Activated CD4-positive, alpha-beta T cell treated with anti-CD3 and anti-CD28 coated beads, Interleukin-10, Interleukin-2, amounts not matched to agents 100 ng/mL and 50 ng/mL, durations not matched to agents 16 hours and 8 hours (primary cell): ENCODE measurements around the gene SUSD6.

Source experiments
- DNase-seq: peaks from one replicate; pipeline ENCODE4 v3.0.0-alpha.2; 2020

The SUSD6 gene

GRCh38 chr14:69652942-69653684 is 41.7 kb downstream of the SUSD6 start:
- no peak for DNase-seq

- no peak for DNase-seq
These were observed 42.7 kb downstream of the SUSD6 start for GRCh38 chr14:69654116-69654515.

- no peak for DNase-seq
These were observed 46.6 kb downstream of the SUSD6 start for GRCh38 chr14:69657950-69658355.

DNA sequence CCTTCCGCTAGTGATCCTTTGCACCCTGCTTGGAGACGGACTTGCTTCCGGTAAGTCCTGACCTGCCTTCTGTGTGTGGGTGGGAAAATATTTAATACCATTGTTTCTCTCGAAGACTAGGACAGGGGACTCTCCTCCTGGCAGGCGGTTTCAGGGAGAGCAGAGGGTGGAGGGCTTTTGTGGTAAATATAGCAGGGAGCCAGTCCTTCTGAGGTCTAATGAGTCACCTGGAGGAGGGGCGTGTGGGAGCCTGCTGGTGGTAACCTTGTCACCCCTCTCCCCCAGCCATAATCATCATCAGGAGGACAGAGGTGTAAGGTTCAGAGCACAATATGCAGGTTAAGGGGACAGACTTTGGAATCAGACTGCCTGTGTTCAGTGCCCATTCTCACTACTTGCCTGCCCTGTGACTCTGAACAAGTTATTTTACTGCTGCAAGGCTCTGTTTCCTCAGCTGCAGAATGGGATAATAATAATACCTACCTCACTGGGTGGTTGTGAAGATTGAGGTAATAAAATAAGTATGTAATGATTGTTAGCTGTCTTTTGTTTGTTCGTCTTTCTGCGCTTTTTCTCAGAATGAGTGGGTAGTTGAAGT is 47.4 kb downstream of the SUSD6 start:
- DNase-seq: peak; percentile 82

- peak; percentile 86 for DNase-seq
These were observed 49.2 kb downstream of the SUSD6 start for GRCh38 chr14:69660344-69661193.

GRCh38 chr14:69661194-69661537 is 49.8 kb downstream of the SUSD6 start:
- DNase-seq: no peak

DNA sequence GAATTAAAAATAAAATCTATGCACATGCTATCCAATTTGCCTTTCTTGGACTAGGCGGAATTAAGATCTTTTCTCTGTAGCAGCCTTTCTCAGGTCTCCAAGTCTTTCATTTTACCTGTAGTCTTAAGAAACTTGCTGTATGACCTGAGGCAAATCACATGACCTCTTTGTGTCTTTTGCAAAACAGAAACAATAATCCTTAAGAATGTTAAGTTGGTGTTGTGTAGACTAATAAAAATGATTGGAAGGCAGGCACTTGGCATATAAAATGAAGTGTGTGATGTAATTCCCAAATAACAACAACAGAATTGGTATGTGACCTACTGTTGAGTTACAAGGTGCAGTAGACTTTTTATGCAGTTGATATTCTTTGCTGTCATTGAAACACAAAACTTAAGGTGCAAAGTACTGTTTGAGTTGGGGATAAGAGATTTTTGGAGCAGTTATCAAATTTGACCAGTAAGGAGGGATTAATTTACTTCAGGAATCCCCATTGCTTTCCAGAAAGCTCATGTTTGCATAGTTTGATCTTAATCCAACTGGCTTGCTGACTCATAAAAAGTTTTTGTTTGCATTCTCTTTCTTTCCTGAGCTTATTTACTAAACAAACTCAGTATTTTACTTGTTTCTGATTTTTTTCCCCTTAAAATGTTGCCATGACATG is 51.4 kb downstream of the SUSD6 start:
- no peak for DNase-seq

DNA sequence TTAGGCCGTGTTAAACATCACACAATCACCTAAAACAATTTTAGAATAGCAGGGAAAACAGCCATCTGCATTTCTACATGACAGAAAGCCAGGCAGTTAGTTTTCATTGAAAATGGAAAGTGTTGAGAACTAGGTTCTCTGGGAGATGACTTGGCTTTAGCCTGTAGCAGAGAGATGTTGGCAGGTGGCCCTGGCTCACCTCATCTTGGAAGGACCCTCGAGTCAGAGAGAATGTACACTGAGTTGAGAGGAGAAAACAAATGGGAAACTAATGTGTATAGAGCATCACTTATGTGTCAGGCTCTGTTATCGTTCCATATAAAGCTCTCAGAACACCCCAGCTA is 51.9 kb downstream of the SUSD6 start:
- DNase-seq: no peak

GRCh38 chr14:69664265-69664664 is 52.9 kb downstream of the SUSD6 start:
- no peak for DNase-seq

DNA sequence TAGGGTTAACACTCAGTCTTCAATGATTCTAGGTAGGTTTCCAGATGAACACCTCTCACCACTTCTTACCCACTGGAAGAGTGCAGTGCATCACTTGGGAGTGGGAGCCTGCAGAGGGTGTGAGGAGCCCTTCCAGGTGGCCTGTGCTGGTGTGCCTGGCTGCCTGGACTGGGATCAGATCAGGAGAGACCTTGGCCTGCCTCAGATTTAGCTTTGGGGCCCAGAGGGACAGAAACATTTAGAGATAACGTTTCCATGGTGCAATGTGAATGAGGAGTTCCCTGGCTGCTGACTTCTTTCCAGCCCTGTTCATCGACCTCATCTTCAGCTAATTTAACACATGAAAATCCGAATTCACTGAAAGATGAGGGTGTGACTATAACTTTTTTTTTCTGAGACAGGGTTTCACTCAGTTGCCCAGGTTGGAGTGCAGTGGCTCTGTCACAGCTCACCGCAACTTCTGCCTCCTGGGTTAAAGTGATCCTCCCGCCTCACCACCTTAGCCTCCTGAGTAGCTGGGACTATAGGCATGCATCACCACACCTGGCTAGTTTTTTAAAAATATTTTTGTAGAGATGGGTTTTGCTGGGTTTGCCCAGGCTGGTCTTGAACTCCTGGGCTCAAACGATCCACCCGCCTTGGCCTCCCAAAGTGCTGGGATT is 53.6 kb downstream of the SUSD6 start:
- no peak for DNase-seq

DNA sequence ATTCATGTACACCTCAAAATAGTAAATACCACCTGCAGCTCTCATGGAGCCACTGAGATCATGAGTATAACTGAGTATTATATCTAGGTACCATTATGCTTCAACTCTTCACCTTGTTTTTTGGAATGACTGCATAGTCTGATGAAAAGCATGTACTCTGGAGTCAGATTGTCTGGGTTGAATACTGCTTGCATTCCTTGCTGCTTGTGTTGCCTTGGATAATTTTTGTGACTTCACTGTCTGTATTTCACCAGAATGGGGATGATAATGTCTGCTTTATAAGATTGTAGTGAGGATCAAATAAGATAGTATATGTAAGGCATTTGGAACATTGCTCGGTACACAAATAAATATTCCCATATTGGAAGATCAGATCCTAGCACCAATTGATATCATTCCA is 54.2 kb downstream of the SUSD6 start:
- DNase-seq: no peak

DNA sequence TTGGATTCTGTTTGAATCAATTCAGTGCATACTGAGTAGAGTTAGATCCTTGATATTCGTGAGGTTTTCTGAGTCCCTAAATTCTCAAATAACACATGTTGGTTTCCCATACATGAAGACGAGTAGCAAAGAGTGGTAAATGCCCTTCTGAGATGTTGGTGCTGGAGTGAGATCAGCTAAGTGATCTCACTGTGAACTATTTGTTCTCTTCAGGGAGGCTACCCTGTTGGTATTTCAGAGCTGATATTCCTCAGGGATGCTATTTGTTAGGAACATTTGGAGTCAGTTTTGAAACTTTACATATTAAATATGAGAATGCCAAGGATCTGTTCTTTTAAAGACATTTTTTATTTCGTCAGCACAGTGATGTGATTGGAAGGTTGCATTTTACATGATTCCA is 54.7 kb downstream of the SUSD6 start:
- DNase-seq: no peak

DNA sequence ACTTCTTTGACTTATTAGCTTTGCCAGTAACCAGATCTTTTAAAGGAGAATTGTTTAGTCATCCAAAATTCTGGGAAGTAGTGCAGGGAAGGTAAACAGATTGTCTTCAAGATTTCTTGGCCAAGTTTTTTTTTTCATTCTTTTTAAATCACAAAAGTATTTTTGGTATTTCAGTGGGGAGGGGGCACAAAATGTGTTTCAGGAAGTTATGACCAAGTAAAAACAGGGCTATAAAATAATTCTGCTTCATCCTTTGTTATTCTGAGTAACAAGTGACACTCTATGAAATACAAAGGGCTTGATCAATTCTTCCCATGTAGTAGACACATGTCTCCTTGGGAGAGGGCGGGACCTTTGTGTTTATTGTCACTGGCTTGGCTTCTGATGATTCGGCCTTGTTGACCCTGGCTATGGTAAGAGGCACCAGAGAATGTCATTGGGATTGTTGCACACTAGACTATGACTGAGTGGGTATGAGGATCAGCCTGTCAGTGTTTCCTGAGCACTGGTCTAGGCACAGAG is 55.4 kb downstream of the SUSD6 start:
- DNase-seq: no peak

GRCh38 chr14:69667938-69668335 is 56.5 kb downstream of the SUSD6 start:
- DNase-seq: no peak

GRCh38 chr14:69669375-69669774 is 58.0 kb downstream of the SUSD6 start:
- no peak for DNase-seq

DNA sequence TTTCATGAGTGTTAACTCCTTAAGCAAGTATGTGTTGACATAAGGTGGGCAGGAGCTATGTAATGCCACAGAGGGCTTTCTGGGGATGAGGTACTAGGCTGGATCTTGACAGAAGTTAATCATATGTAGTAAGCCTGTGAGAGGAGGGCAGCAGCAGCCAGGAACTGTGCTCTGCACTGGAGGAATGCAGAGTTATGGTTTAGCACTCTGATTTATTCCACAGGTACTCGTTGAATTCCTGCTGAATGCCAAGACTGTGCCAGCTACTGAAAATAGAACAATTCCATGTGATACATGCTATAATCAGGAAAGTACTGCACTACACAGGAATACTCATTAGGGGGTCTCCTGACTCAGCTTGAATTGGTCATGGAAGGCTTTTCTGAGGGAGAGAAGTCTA is 58.7 kb downstream of the SUSD6 start:
- DNase-seq: no peak

GRCh38 chr14:69671365-69672030 is 60.1 kb downstream of the SUSD6 start:
- DNase-seq: no peak

DNA sequence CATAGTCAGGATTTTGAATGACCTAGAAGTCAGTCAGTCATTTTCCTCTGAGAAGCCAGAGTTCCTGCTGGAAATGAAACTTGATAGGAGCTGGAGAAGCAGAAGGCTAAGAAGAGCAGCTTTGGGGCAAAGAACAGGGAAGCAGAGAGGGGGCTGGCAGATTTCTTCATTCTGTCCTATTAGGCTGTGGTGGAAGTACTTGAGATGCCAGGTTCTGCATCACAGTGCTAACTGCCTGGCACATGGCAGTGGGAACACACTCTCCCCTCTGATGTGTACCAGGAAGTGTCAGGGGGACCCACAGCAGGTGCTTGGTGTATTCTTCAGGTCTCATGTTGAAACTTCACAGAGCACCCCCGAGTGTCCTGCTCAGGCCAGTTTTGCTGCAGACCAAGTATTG is 61.0 kb downstream of the SUSD6 start:
- no peak for DNase-seq

DNA sequence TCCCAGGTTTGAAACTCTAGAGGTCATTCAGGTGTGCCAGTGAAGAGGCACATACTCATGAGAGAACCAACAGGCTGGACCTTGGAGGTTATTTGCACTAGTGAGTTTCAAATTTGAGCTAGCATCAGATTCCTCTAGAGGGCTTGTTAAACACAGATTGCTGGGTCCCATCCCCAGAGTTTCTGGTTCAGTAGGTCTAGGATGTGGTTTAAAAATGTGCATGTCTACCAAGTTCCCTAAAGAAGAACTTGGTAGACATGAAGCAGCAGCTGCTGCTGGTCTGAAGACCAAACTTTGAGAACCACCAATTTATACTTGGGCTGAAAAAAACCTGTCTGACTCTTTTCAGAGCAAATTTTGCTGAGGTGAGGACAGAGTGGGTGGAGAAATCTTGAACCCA is 61.7 kb downstream of the SUSD6 start:
- DNase-seq: peak; percentile 59

GRCh38 chr14:69673578-69674305 is 62.3 kb downstream of the SUSD6 start:
- DNase-seq: peak; percentile 43

- DNase-seq: peak; percentile 71
These were observed 63.3 kb downstream of the SUSD6 start for GRCh38 chr14:69674546-69675244.
